GM21423 (cell line): ENCODE data around the gene ISLR2.
A peak's percentile ranks its signal among the peaks of the same experiment; 100 is the strongest.
"Not testable (repeated sequence)": the region's sequence is repeated elsewhere in the genome, so short reads cannot be mapped to it uniquely, and the experiment has no call there.

Experiments used
- ATAC-seq: cut with Tn5 transposase; IDR thresholded peaks from one replicate; pipeline ENCODE4 v1.9.1; 2021; ENCODE audit warnings: mild to moderate bottlenecking, moderate library complexity; ENCODE audit not compliant: unreplicated experiment

The ISLR2 gene

DNA sequence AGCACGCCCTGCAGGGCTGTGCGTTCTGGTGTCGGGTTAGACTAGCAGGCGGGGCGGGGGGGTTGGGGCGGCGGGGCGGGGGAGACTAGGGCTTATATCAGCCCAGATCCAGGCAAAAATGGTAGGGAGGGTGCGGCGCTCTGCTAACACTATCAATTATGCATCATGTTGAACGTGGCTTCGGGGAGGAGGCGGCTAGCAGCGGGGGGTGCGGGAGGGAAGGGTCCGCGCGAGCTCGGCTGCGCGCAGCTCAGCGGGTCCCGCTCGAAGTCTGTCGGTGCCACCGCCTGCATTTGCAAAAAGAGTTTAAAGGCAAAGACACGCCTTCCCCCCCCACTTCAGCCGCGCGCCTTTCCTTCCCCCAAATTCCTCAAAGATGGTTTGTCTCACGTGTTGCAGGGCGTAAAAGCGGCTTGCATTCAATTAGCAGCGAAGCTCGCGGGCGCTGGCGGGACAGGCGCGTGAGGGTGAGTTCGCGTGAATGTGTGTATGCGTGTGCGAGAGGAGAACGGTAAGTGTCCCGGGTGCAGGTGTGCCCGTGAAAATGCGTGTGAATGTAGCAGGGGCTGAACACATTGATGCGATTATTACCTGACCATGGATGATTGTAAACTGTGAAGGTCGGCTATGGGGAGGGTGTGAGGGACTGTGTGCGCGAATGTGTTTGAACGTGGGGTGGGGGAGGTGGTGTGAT lies at the start of gene ISLR2:
ISLR2 (plus strand) TSS at position 432 of the 694 bp plus-strand sequence. CDS start 2,169 bp downstream, outside the sequence.
- no peak for ATAC-seq

GRCh38 chr15:74082450-74082849 lies 47.9 kb upstream of the ISLR2 start, which contains the start of gene GOLGA6A:
Gene GOLGA6A, minus strand, starts transcription at chr15:74082550. Its CDS starts 41 bp downstream, at chr15:74082509.
- not testable (repeated sequence) for ATAC-seq

DNA sequence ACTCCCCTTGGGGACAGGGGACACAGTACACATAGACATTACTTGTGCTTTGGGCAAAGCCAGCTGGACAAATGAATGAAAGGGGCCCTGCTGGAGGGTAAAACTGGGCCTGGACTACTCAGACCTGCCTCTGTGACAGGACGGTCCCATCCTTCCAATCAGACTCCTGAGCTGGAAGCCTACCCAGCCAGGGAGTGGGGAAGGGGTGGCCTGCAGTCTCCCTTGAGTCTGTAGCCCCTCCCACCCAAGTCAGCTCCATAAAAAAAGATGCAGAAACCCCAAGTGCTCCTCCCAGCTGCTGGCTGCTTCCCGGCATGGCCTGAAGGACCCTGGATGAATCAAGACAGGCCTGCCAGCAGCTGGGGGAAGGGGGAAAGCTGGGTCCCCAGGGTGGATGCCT lies 35.8 kb upstream of the ISLR2 start:
- not testable (repeated sequence) for ATAC-seq

GRCh38 chr15:74095610-74096009 lies 34.8 kb upstream of the ISLR2 start:
- not testable (repeated sequence) for ATAC-seq

DNA sequence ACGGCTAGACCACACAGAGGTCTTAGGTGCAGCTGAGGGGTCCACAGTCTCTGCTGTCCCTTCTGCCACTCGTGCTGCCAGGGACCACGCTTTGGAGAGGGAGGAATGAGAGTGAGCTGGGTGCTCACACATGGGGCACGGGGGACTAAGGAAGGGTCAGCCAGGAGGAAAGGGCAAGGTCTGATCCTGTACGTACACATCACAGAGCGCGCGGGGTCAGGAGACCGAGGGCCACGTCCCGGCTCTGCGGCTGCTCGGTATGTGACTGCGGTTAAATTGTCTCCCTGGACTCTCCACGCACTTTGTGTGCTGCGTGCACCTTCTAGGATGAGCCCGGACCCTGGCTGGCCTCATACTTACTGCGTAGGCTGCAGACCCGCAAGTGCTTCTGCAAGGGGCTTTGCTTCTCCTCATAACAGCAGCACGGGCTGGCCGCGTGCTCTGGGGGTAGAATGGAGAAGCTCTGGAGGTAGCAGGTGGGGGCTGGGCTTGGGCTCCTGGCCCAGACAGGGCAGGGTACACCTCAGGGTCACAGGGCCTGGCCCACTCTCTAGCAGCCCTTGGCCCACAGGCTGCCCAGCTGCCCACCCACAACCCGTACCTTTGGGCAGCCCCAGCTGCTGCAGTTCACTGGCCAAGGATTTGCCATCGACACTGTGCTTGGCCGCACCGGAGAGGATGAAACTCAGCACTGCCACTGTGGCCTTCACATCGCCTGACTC lies 33.5 kb upstream of the ISLR2 start:
- not testable (repeated sequence) for ATAC-seq

DNA sequence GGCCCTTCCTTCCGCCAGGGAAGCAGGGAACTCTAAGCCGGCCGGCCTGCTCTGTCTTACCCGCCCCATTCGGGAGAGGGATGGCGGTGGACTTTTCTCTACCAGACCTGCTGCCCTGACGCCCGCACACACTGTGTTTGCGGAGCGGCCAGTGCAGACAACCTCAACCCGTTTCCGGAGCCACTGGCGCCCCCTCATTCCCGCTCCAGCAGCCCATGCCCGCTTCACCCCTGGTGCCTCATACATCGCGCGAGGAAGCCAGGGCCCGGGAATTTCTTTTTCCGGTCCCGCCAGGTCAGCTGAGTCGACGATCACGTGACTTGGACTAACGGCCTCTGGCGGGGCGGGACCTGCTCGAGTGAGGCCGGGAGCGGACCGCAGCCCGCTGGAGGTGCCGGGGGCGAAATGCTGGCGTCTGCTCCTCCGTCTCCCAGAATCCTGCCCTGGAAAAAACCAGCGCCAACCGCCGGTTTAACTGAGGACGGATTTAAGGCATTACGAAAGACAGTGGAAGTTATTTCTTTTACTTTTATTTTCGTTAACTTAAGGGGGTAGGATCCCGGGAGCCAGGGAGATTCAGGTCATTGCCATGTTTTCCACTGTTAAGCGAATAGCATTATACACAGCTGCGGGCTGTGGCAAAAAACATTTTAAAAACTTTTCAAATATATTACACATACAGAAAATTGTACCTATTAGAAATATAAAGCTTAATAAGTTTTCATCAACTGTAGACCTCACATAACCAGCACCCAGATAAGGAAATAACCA lies 30.2 kb upstream of the ISLR2 start:
- ATAC-seq, result peak; percentile 84

GRCh38 chr15:74108111-74108510 lies 22.3 kb upstream of the ISLR2 start:
- ATAC-seq, result no peak

DNA sequence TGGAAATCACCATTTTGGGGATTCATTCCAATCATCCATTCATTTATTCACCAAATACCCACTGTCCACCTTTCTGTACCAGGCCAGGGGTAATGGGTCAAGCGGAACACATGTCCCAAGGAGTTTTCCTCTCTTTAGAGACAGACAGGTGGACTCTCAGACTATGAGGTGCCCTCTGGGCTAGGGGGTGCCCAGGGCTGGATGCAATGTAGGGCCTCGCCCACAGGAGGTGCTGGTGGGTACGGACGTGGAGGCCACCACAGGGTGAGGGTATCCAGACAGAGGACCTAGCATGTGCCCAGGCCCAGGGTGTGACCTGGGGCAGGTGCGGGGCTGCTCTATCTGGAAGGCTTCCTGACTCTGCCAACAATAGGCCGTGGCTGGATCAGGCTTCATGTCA lies 21.8 kb upstream of the ISLR2 start:
- not testable (repeated sequence) for ATAC-seq

GRCh38 chr15:74109713-74110112 lies 20.7 kb upstream of the ISLR2 start:
- ATAC-seq, result no peak

- ATAC-seq, result no peak
These were observed 10.0 kb upstream of the ISLR2 start for GRCh38 chr15:74120426-74120825.

DNA sequence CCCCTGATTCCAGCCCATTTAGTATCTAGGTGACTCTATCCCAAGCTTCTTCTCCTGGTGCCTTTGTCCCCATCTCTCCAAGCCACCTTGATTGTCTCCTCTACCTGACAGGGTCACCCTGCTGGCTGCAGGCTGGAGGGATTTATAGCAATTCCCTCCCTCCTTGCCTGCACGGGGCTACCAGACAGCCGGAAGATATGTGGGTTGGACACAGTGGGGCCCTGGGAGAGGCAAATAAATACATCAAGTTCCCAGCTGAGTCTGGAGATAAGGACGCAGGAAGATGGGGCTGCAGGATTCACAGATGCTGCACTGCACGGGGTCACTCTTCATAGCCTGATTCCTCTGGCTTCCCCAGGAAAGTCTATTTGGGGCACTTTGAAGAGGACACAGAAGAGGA lies 9.3 kb upstream of the ISLR2 start:
- no peak for ATAC-seq

DNA sequence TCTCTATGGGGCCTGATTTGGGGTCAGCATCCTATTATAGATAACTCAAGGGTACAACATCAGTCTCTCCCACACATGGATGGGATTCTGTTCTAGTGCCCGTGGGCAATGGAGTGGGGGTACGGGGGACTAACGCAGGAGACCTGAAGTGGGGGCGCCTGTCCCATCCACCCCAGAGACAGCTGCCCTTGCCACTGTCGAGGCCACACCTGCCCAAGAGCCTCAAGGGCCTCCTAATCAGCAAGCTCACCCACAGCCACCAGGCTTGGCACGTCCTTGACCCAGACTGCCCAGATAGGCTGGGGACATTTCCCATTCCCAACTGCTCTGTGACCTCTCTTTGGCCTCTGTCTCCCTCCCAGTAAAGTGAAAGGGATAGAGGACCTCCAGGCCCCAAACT lies 8.5 kb upstream of the ISLR2 start:
- no peak for ATAC-seq

GRCh38 chr15:74122403-74123130 lies 7.8 kb upstream of the ISLR2 start:
- ATAC-seq, result no peak

- no peak for ATAC-seq
These were observed 7.3 kb upstream of the ISLR2 start for GRCh38 chr15:74123131-74123429.

DNA sequence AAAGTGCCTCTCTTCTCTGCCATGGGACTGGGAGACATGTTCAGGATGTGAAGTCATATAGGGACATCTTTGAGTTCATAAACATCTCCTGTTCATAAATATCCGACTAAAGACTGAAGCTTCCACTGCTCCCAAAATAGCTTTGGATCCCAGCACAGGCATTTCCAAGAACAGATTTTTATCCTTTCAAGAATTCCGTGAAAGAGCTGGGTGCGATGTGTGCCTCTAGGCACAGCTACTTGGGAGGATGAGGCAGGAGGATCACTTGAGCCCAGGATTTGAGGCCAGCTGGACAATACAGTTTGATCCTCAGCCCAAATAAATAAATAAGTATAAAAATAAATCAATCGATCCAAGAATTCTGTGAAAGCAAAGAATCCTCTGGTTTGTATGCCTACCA lies 6.7 kb upstream of the ISLR2 start:
- ATAC-seq, result no peak

- no peak for ATAC-seq
These were observed 6.2 kb upstream of the ISLR2 start for GRCh38 chr15:74124196-74124595.

- no peak for ATAC-seq
These were observed 5.6 kb upstream of the ISLR2 start for GRCh38 chr15:74124759-74125158.

DNA sequence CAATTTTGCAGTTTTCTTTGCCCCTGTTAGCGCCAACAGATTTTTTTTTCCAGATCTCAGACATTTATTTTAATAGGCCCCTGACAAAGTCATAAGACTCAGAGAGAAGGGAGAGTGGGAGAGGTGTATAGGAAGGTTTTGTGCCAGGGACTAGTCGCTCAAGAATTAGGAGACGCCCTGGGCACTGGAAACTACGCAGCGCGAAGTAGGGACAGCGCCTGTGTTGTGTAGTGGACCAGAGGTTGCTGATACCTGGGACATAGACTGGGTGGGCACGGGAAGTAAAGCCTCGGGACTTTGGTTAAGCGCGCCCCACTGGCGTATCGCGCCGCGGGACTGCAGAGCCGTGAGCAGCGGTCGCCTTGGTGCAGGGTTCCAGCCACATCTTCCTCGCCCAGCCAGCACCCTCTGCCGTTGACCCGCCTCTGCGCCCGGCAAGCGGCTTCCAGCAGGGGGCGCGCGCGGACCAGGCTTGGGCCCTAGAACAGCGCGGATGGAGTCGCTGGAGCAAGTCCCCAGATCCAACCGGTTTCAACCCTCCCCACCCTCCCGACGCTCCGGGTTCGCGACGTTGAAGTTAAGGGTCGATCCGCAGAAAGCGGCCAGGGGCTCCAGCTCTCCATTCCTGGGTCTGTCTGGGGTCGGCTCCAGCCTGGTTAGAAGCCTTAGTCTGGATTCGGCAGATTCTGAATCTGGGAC lies 3.0 kb upstream of the ISLR2 start:
- no peak for ATAC-seq

- no peak for ATAC-seq
These were observed 2.2 kb upstream of the ISLR2 start for GRCh38 chr15:74127954-74128784.
